Measurements from ENCODE around the gene MZF1. TPM values are rescaled to one million over a fixed set of nuclear protein-coding genes. Genes with fewer than 3 reads are reported as not detected.
A peak's percentile ranks its signal among the peaks of the same experiment; 100 is the strongest.

MZF1 gene
- total RNA-seq, 1 donor from 2014 or later: 10.9 TPM

- Histone ChIP-seq H3K4me1 (peaks cover 41% of the 10 kb centered on the region), H3K36me3 (peaks cover 36% of the 10 kb centered on the region), H3K27ac (replicated peaks) (no peak overlapping the region), H3K9me3 (replicated peaks) (no peaks in the 10 kb centered on the region), H3K27me3 (ENCODE audit: low read depth) (no peaks in the 10 kb centered on the region), H3K4me3 (no peak overlapping the region)
- intact Hi-C loops (cut with micrococcal nuclease): no loop called here
- TF ChIP-seq CTCF (IDR thresholded peaks at IDR 0.05; ENCODE audit: borderline replicate concordance): no peak
- no peak for DNase-seq
Measured at GRCh38 chr19:58571575-58571947, 1.6 kb downstream of the MZF1 start.

- H3K27ac ChIP-seq (replicated peaks): no peak overlapping the region
- peak; percentile 13 for DNase-seq
- H3K36me3 ChIP-seq: peaks cover 36% of the 10 kb centered on the region
- no peaks in the 10 kb centered on the region for H3K9me3 ChIP-seq (replicated peaks)
- intact Hi-C loops (cut with micrococcal nuclease): no loop called here
- TF ChIP-seq CTCF (IDR thresholded peaks at IDR 0.05; ENCODE audit: borderline replicate concordance): no peak
- H3K4me3 ChIP-seq: no peak overlapping the region
- H3K27me3 ChIP-seq (ENCODE audit: low read depth): no peaks in the 10 kb centered on the region
- H3K4me1 ChIP-seq: peaks cover 35% of the 10 kb centered on the region
Measured at GRCh38 chr19:58570770-58571574, 2.2 kb downstream of the MZF1 start.

GRCh38 chr19:58569943-58570670, 3.0 kb downstream of the MZF1 start:
- Histone ChIP-seq H3K9me3 (replicated peaks) (no peaks in the 10 kb centered on the region), H3K27me3 (ENCODE audit: low read depth) (no peaks in the 10 kb centered on the region), H3K4me3 (no peak overlapping the region), H3K27ac (replicated peaks) (no peak overlapping the region), H3K36me3 (peaks cover 36% of the 10 kb centered on the region), H3K4me1 (peaks cover 29% of the 10 kb centered on the region)
- TF ChIP-seq CTCF (IDR thresholded peaks at IDR 0.05; ENCODE audit: borderline replicate concordance): no peak
- intact Hi-C loops (cut with micrococcal nuclease): no loop called here
- peak; percentile 12 for DNase-seq

GRCh38 chr19:58569191-58569942, 3.8 kb downstream of the MZF1 start:
- no peaks in the 10 kb centered on the region for H3K9me3 ChIP-seq (replicated peaks)
- no peak for TF ChIP-seq CTCF (IDR thresholded peaks at IDR 0.05; ENCODE audit: borderline replicate concordance)
- peaks cover 36% of the 10 kb centered on the region for H3K36me3 ChIP-seq
- intact Hi-C loops (cut with micrococcal nuclease): no loop called here
- no peak overlapping the region for H3K4me3 ChIP-seq
- no peak for DNase-seq
- H3K27ac ChIP-seq (replicated peaks): no peak overlapping the region
- H3K4me1 ChIP-seq: peaks cover 25% of the 10 kb centered on the region
- no peaks in the 10 kb centered on the region for H3K27me3 ChIP-seq (ENCODE audit: low read depth)

GRCh38 chr19:58568453-58569130, 4.5 kb downstream of the MZF1 start:
- Histone ChIP-seq H3K27ac (replicated peaks) (no peak overlapping the region), H3K36me3 (peaks cover 36% of the 10 kb centered on the region), H3K4me1 (peaks cover 18% of the 10 kb centered on the region), H3K9me3 (replicated peaks) (no peaks in the 10 kb centered on the region), H3K4me3 (no peak overlapping the region), H3K27me3 (ENCODE audit: low read depth) (no peaks in the 10 kb centered on the region)
- no peak for DNase-seq
- no peak for TF ChIP-seq CTCF (IDR thresholded peaks at IDR 0.05; ENCODE audit: borderline replicate concordance)
- intact Hi-C loops (cut with micrococcal nuclease): no loop called here

Measured in left ventricle myocardium inferior (tissue), 1 donor.